Upper lobe of left lung (tissue), 4 donors: Measurements from ENCODE around the gene CD1E.

Source experiments
- EP300 ChIP-seq, 4 donors: sonication (generic); formaldehyde crosslinking; IDR thresholded peaks; one replicate each; pipeline ENCODE4 v1.5.1; 2017; ENCODE audit warnings: antibody characterized with exemption in 4 of 4, control low read depth in 2 of 4
- POLR2A ChIP-seq, 4 donors: fragments of 450-650 bp; IDR thresholded peaks; one replicate each; pipeline ENCODE4 v1.5.1; 2016 to 2017; ENCODE audit warnings: antibody characterized with exemption in 4 of 4, mild to moderate bottlenecking in 2 of 4
- POLR2AphosphoS5 ChIP-seq, 2 donors: sonication (generic); formaldehyde crosslinking; IDR thresholded peaks; one replicate each; pipeline ENCODE4 v1.5.1; 2017; ENCODE audit warnings: antibody characterized with exemption in 2 of 2
- TF ChIP-seq, protein P1 (sequence below), 6 experiments: fragments of 450-650 bp in 4 of 6; fragments of 200-600 bp in 2 of 6; sonication (generic) in 2 of 6; IDR thresholded peaks; one replicate each; pipeline ENCODE4 v1.5.1; 2016 to 2019; ENCODE audit warnings: antibody characterized with exemption in 6 of 6

DNA sequence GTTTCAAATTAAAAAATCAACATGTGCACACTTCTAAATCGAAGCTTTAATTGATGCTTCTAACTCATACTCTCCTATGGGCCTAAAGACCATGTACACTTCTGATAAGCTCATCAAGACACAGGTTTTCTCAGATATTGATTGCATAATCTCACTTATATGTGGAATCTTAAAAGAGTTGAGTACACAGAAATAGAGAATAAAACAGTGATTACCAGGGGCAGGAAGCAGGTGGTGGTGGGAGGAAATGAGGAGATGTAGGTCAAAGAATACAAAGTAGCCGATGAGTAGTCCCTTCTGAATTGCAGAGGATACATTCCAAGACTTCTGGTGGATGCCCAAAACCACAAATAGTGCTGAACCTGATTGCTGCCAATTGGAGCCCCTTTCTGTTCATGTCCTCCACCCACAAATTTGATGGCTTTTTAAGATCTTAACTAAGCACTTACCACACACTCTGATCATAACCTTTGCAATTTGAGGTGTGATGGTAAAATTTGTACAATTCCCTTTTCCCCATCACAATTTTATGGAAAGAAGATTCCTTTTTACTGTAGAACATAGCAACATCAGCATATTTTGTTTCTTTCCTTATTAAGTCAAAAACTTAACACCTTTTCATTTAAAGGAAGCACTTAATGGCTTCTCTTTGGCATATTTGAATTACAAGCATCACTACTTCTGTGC is 19.0 kb upstream of the CD1E start:
- TF ChIP-seq, protein P1, sequence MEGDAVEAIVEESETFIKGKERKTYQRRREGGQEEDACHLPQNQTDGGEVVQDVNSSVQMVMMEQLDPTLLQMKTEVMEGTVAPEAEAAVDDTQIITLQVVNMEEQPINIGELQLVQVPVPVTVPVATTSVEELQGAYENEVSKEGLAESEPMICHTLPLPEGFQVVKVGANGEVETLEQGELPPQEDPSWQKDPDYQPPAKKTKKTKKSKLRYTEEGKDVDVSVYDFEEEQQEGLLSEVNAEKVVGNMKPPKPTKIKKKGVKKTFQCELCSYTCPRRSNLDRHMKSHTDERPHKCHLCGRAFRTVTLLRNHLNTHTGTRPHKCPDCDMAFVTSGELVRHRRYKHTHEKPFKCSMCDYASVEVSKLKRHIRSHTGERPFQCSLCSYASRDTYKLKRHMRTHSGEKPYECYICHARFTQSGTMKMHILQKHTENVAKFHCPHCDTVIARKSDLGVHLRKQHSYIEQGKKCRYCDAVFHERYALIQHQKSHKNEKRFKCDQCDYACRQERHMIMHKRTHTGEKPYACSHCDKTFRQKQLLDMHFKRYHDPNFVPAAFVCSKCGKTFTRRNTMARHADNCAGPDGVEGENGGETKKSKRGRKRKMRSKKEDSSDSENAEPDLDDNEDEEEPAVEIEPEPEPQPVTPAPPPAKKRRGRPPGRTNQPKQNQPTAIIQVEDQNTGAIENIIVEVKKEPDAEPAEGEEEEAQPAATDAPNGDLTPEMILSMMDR (IDR thresholded peaks at IDR 0.05), result no peak
- no peak for TF ChIP-seq POLR2A (IDR thresholded peaks at IDR 0.05)
- no peak for TF ChIP-seq EP300 (IDR thresholded peaks at IDR 0.05)
- no peak for TF ChIP-seq POLR2AphosphoS5 (IDR thresholded peaks at IDR 0.05)
